ENCODE results near the gene SLC35D1. TPM values are rescaled to one million over a fixed set of nuclear protein-coding genes. Genes with fewer than 3 reads are reported as not detected.

The SLC35D1 gene
- total and polyA plus RNA-seq, 7 donors = 2.5 to 7.0 (median 5.9) TPM

DNA sequence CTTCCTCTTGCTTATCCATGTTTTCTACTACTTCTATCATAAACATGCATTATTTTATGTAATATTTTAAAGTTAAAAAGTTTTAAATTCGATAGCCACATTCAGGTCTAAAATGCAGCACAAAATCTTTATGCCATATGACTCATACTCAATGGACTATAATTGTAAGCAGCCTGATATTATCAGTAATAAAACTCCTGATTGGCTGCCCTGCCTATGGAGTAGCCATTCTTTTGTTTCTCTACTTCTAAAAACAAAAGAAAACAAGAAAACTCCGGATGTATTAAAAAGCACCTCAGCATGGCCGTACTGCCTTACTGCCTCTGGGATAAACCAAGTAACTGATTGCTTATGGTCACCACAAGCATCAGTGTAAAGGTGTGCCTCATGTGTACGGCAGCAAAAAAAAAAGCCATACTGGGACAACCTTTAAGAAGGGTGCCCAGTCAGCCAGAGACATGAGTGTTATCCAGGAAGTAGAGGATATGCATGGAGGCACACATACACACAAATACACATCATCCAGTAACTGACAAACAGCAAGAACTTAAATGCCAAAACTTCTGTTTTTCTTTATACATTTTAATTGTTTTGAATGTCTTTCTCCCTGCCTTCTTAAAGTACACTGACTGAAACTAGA lies 9.2 kb downstream of the SLC35D1 start:
- Histone ChIP-seq H3K27me3 (ENCODE audit: insufficient read depth in 3 of 3, low read length in 2 of 3) (no peaks in the 10 kb centered on the region), H3K4me1 (peaks cover 23% of the 10 kb centered on the region), H3K4me3 (no peak overlapping the region), H3K36me3 (ENCODE audit: insufficient read depth in 1 of 2, low read depth in 1 of 2) (peaks cover 15 to 80% of the 10 kb centered on the region in 2 donors), H3K9me3 (no peaks in the 10 kb centered on the region), H3K27ac (peak overlapping the region; percentile 15)
- 91 to 93% (median 92%) methylated on average over 4 of the region's 4 CpGs for WGBS, 3 donors
- TF ChIP-seq, protein P1, sequence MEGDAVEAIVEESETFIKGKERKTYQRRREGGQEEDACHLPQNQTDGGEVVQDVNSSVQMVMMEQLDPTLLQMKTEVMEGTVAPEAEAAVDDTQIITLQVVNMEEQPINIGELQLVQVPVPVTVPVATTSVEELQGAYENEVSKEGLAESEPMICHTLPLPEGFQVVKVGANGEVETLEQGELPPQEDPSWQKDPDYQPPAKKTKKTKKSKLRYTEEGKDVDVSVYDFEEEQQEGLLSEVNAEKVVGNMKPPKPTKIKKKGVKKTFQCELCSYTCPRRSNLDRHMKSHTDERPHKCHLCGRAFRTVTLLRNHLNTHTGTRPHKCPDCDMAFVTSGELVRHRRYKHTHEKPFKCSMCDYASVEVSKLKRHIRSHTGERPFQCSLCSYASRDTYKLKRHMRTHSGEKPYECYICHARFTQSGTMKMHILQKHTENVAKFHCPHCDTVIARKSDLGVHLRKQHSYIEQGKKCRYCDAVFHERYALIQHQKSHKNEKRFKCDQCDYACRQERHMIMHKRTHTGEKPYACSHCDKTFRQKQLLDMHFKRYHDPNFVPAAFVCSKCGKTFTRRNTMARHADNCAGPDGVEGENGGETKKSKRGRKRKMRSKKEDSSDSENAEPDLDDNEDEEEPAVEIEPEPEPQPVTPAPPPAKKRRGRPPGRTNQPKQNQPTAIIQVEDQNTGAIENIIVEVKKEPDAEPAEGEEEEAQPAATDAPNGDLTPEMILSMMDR (IDR thresholded peaks at IDR 0.05) = no peak
- intact Hi-C loops (cut with DNase I) = no loop called here
- DNase-seq (no peak), ATAC-seq (no peak)

DNA sequence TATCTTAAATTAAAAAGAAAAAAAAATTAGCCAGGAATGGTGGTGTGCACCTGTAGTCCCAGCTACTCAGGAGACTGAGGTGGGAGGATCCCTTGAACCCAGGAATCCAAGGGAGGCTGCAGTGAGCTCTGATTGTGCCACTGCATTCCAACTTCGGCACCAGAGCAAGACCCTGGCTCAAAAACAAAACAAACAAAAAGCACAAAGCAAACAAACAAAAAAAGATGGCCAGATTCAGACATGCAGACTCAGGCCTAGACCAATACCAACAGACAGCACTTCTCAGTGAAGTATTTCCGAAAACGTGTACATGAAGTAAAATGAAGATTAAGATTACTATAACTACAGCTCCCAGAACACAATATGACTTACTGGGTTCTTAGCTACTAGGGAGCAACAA lies 10.6 kb downstream of the SLC35D1 start:
- whole genome bisulfite sequencing, 3 donors = 79 to 91% (median 86%) methylated on average over 3 of the region's 3 CpGs
- intact Hi-C loops (cut with DNase I) = no loop called here
- Histone ChIP-seq H3K4me3 (no peak overlapping the region), H3K27me3 (ENCODE audit: insufficient read depth in 3 of 3, low read length in 2 of 3) (no peaks in the 10 kb centered on the region), H3K9me3 (no peaks in the 10 kb centered on the region), H3K36me3 (ENCODE audit: insufficient read depth in 1 of 2, low read depth in 1 of 2) (peaks cover 14 to 78% of the 10 kb centered on the region in 2 donors), H3K27ac (peak overlapping the region; percentile 78), H3K4me1 (peaks cover 23% of the 10 kb centered on the region)
- no peak for ATAC-seq
- TF ChIP-seq, protein P1 (IDR thresholded peaks at IDR 0.05) = no peak
- no peak for DNase-seq

DNA sequence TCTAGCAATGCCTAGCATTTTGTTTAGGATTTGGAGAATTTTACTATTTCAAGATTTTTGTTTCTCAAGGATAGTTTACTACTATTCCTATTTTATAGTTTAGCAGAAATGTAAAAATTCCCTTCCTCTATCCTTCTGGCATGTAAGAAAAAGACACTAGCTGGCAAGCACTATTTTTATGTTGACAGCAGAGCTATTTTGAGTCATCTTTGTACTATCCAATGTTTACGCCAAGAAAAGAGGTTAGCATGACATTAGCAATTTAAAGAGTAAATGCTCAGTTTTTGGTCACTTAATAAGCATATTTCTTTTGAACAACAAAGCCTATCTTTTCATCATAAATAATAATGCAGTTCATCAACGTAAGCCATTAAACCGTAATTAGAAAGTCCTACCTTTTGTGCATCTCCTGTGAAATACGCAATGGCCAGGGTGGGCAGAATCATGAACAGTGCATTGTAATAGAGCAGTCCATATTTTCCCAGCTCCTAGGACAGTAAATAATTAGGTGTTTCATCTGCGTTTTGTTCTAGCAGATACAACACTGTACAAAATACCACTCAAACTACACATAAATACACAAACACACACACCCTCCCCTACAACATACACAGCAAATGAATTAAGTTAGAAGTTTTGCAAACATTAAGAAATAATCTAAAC lies 12.0 kb downstream of the SLC35D1 start:
- DNase-seq (no peak), ATAC-seq (peak; percentile 68 to 93 (median 80))
- peak overlapping the region; percentile 28 for H3K4me3 ChIP-seq
- no peaks in the 10 kb centered on the region for H3K27me3 ChIP-seq (ENCODE audit: insufficient read depth in 3 of 3, low read length in 2 of 3)
- peaks cover 29% of the 10 kb centered on the region for H3K4me1 ChIP-seq
- intact Hi-C loops (cut with DNase I) = no loop called here
- peaks cover 11 to 75% of the 10 kb centered on the region in 2 donors for H3K36me3 ChIP-seq (ENCODE audit: insufficient read depth in 1 of 2, low read depth in 1 of 2)
- H3K27ac ChIP-seq = peak overlapping the region; percentile 78
- no peaks in the 10 kb centered on the region for H3K9me3 ChIP-seq
- 57 to 76% (median 57%) methylated on average over 5 of the region's 5 CpGs for WGBS, 3 donors
- TF ChIP-seq, protein P1 (IDR thresholded peaks at IDR 0.05) = no peak

DNA sequence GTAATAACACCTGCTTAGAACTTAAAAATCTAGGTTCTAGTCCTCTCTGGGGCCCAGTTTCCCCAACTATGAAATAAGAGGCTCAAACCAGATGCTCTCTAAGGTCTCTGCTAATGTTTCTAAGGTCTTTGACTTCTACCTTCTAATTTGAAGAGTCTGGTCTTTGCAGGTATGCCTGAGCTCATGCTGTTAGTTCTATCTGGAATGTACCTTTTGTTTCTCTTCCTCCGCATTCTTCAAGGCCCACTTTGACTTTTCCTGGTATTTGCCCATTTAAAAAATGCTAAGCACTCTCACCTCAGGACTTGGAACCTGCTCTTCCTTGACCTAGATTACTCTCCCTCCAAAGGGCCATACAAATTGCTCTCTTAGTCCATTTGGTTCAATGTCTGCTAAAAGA lies 13.5 kb downstream of the SLC35D1 start:
- TF ChIP-seq, protein P1 (IDR thresholded peaks at IDR 0.05) = no peak
- ATAC-seq (no peak), DNase-seq (no peak)
- WGBS, 3 donors = 96 to 100% (median 100%) methylated on average over 1 of the region's 1 CpG
- no peak overlapping the region for H3K27ac ChIP-seq
- no peak overlapping the region for H3K4me3 ChIP-seq
- no peaks in the 10 kb centered on the region for H3K27me3 ChIP-seq (ENCODE audit: insufficient read depth in 3 of 3, low read length in 2 of 3)
- peaks cover 10 to 74% of the 10 kb centered on the region in 2 donors for H3K36me3 ChIP-seq (ENCODE audit: insufficient read depth in 1 of 2, low read depth in 1 of 2)
- H3K4me1 ChIP-seq = peaks cover 29% of the 10 kb centered on the region
- H3K9me3 ChIP-seq = no peaks in the 10 kb centered on the region
- intact Hi-C loops (cut with DNase I) = no loop called here
